Spinal cord (tissue), 10 donors: Measurements from ENCODE around the gene HSD17B4. TPM values are rescaled to one million over a fixed set of nuclear protein-coding genes. Genes with fewer than 3 reads are reported as not detected.

Experiments used
- DNase-seq, 6 donors: peaks; one replicate each; pipeline versions ENCODE4 v3.0.0 to v3.0.0-alpha.2; 2013 to 2015; ENCODE audit warnings: low spot score in 6 of 6, low read depth in 4 of 6
- H3K27ac ChIP-seq: one replicate; pipeline ENCODE4 v1.5.1; 2013; ENCODE audit warnings: low read depth, low read length, control low read depth
- H3K27me3 ChIP-seq: one replicate; pipeline ENCODE4 v1.6.1; 2013; ENCODE audit warnings: low read length; ENCODE audit not compliant: control insufficient read depth, insufficient read depth
- H3K36me3 ChIP-seq: one replicate; pipeline ENCODE4 v1.6.1; 2013; ENCODE audit warnings: low read length; ENCODE audit not compliant: control insufficient read depth, insufficient read depth
- H3K4me1 ChIP-seq: one replicate; pipeline ENCODE4 v1.6.1; 2013; ENCODE audit warnings: low read length; ENCODE audit not compliant: control insufficient read depth, insufficient read depth
- H3K4me3 ChIP-seq: one replicate; pipeline ENCODE4 v1.5.1; 2013; ENCODE audit warnings: low read depth, low read length, control low read depth
- H3K9me3 ChIP-seq: one replicate; pipeline ENCODE4 v1.6.1; 2013; ENCODE audit warnings: low read length; ENCODE audit not compliant: control insufficient read depth, insufficient read depth
- WGBS: methylation state at CpG from one replicate; pipeline ENCODE4 v1.1.5; 2013; ENCODE audit warnings: missing lambda C conversion rate; ENCODE audit not compliant: insufficient coverage; 5-methylcytosine and 5-hydroxymethylcytosine counted together
- polyA plus RNA-seq, 2 donors: library from polyadenylated mRNA; unstranded; fragments of 120-200 nt; gene quantifications; one replicate each; pipeline ENCODE4 v1.2.1, GENCODE V29; 2013; ENCODE audit not compliant: insufficient read length in 2 of 2
- small RNA-seq: library from RNA; depleted of rRNA; stranded (forward); fragments of <200 nt; gene quantifications from one replicate; pipeline ENCODE3, GENCODE V24; 2014; ENCODE audit warnings: low replicate concordance
- total RNA-seq, 2 donors: library from RNA; depleted of rRNA in 1 of 2; stranded (reverse); fragments of 120-200 nt in 1 of 2; fragments of >200 nt in 1 of 2; gene quantifications; one replicate each; pipeline versions ENCODE4 v1.2.3 to v1.2.4, GENCODE V29; 2013 to 2014
- donor health status: healthy.

The HSD17B4 gene
- total and polyA plus RNA-seq, 4 donors, result 193 to 287 (median 216) TPM

GRCh38 chr5:119554597-119554996 lies 102.3 kb downstream of the HSD17B4 start:
- Histone ChIP-seq H3K36me3 (no peaks in the 10 kb centered on the region), H3K4me3 (no peak overlapping the region), H3K27ac (no peak overlapping the region), H3K27me3 (no peaks in the 10 kb centered on the region), H3K9me3 (no peaks in the 10 kb centered on the region), H3K4me1 (no peaks in the 10 kb centered on the region)
- no peak for DNase-seq
- WGBS, result no CpG with 5 or more reads among the region's 2 CpGs

GRCh38 chr5:119570910-119571309 lies 118.6 kb downstream of the HSD17B4 start:
- H3K9me3 ChIP-seq, result no peaks in the 10 kb centered on the region
- H3K4me3 ChIP-seq, result no peak overlapping the region
- no peak for DNase-seq
- H3K4me1 ChIP-seq, result no peaks in the 10 kb centered on the region
- no peaks in the 10 kb centered on the region for H3K27me3 ChIP-seq
- no peak overlapping the region for H3K27ac ChIP-seq
- no peaks in the 10 kb centered on the region for H3K36me3 ChIP-seq

GRCh38 chr5:119578937-119579336 lies 126.6 kb downstream of the HSD17B4 start:
- H3K4me3 ChIP-seq, result no peak overlapping the region
- H3K27ac ChIP-seq, result no peak overlapping the region
- H3K36me3 ChIP-seq, result no peaks in the 10 kb centered on the region
- 70% methylated on average over 2 of the region's 3 CpGs for WGBS
- H3K4me1 ChIP-seq, result no peaks in the 10 kb centered on the region
- H3K9me3 ChIP-seq, result no peaks in the 10 kb centered on the region
- no peak for DNase-seq
- H3K27me3 ChIP-seq, result no peaks in the 10 kb centered on the region

DNA sequence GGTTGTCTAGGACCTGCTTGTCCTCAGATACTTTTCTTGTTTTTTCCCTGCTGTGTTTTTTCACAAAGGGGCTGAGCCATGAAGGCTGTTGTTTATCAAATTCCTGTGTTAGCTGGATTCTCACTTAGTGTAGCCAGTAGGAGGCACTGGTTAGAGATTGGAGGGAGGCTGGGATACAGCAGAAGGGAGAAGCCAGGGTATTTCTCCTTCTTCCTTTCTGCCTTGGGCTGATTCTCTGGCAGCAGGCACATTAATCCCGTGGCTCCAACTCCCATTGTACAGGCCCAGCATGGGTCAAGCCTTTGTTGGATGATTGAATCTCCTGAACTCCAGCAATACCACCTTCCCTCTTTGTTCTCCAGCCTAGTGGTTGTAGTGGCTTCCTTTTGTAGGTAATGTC lies 130.7 kb downstream of the HSD17B4 start:
- Histone ChIP-seq H3K4me1 (no peaks in the 10 kb centered on the region), H3K36me3 (no peaks in the 10 kb centered on the region), H3K27me3 (no peaks in the 10 kb centered on the region), H3K27ac (no peak overlapping the region), H3K4me3 (no peak overlapping the region), H3K9me3 (no peaks in the 10 kb centered on the region)
- no peak for DNase-seq
- no CpG with 5 or more reads among the region's 1 CpG for WGBS

- Histone ChIP-seq H3K36me3 (no peaks in the 10 kb centered on the region), H3K4me1 (no peaks in the 10 kb centered on the region), H3K4me3 (no peak overlapping the region), H3K27ac (no peak overlapping the region), H3K27me3 (no peaks in the 10 kb centered on the region), H3K9me3 (no peaks in the 10 kb centered on the region)
- DNase-seq, result no peak
- 100% methylated on average over 1 of the region's 3 CpGs for WGBS
Measured at GRCh38 chr5:119583684-119584083, 131.4 kb downstream of the HSD17B4 start.

Small RNA genes within 50 kb of the gene (small RNA-seq; reads per million reads assigned to genes)
- gene RNA5SP190, result not detected

Other genes with a start within 250 kb of the HSD17B4 start
- gene TNFAIP8, start 96.5 kb upstream of the HSD17B4 start, total RNA-seq, result 10 to 100 TPM; 17.0 to 24.7 TPM
- gene TNFAIP8, start 96.5 kb upstream of the HSD17B4 start, polyA plus RNA-seq, result 1 to 10 TPM; 3.5 to 4.3 TPM
- gene FAM170A, start 177.1 kb downstream of the HSD17B4 start, total RNA-seq, result not detected
- not detected for gene FAM170A, start 177.1 kb downstream of the HSD17B4 start, polyA plus RNA-seq